NCI-H2171 (cell line): ENCODE results near the gene PNMA6E.
A peak's percentile ranks its signal among the peaks of the same experiment; 100 is the strongest.
"Not testable (repeated sequence)": the region's sequence is repeated elsewhere in the genome, so short reads cannot be mapped to it uniquely, and the experiment has no call there.

Experiments
- DNase-seq: peaks from one replicate; lab custom pipeline; 2025; lab: John Stamatoyannopoulos, UW

Gene PNMA6E

GRCh38 chrX:153384973-153385372 is 16.2 kb downstream of the PNMA6E start:
- not testable (repeated sequence) for DNase-seq

GRCh38 chrX:153384390-153384789 is 16.8 kb downstream of the PNMA6E start:
- no peak for DNase-seq

GRCh38 chrX:153382563-153383482 is 18.3 kb downstream of the PNMA6E start:
- DNase-seq = no peak

DNA sequence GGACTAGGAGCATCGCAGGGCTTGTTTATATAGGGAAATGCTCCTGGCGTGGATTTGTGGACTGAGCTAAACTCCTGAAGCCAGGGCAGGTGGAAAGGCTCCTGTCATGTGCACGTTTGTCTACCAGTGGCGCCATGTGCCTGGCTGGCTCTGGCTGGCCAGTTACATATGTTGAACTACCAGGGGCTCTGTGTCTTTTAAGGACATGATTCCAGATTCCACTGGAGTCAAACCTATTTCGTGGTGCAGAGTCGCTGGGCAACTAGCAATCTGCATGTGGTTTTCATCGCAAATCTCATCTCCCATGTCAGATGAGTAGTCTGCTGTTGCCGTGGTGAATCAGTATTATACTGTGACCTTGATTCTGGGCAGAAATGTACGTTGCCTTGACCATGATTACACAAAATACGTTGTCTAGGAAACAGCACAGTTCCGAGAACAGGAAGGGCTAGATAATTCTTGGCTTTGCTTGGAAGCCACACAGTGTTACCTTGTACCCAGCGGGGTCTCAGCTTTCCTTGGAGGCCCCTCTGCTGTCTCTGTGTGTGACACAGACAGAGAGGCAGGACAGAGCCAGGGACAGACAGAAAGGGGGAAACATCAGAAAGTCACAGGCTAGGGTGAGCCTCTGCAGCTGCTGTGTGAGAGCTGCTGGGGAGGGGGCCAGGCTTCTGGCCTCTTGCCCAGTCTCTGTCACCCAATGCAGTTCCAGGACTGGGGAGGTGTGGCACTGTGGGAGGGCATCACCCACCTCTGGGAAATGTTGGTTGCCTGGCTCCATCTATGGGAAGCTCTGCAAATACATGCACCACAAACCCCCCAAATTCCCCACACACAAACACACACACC is 19.2 kb downstream of the PNMA6E start:
- DNase-seq = peak; percentile 41

GRCh38 chrX:153380691-153381090 is 20.5 kb downstream of the PNMA6E start:
- DNase-seq = no peak

DNA sequence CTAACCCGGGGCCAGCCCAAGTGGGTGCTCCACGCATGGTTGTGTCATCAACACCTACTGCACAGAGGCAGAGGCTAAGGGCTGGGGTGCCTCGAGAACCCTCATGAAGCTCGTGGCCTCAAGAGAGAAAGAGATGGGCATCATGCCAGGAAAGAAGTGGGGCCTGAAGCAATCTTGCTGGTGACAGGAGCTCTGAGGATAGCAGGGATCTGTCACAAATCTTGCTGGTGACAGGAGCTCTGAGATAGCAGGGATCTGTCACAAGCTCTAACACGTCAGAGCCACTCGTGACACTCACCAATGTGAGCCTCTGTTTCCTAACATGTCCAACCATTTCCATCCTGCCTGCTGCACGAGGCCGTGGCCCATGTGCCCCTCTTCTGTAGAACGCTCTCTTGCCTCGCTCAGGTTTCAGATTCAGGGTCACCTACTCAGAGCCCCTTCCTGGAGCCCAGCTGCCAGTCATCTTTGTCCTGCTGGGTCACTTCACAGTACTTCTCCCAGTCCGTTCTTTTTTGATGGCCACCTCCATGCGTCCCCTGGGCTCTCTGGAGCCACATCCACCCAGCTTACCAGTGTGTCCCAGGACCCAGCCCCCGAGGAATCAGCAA is 21.1 kb downstream of the PNMA6E start:
- DNase-seq = no peak

- no peak for DNase-seq
Measured at GRCh38 chrX:153379508-153379907, 21.6 kb downstream of the PNMA6E start.

DNA sequence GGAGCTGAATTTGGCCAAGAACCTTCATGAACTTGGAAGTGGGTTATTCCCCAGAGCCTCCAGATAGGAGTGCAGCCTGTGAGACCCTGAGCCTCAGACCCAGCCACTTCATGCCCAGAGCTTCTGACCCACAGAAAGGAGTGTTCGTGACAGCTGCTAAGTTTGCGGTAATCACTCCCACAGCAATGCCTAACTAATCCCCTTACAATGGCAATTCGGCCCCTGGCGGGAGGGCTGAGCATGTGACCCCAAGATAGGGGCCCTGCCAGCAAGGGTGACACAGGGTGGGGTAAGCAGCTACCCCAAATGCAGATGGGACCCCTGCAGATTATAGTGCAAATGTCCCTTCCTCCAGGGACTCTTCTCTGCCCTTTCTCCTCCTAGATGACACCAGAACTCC is 22.5 kb downstream of the PNMA6E start:
- no peak for DNase-seq

GRCh38 chrX:153377727-153378126 is 23.4 kb downstream of the PNMA6E start:
- DNase-seq = no peak

GRCh38 chrX:153375571-153375970 is 25.6 kb downstream of the PNMA6E start:
- no peak for DNase-seq

- no peak for DNase-seq
Measured at GRCh38 chrX:153374426-153374825, 26.7 kb downstream of the PNMA6E start.

DNA sequence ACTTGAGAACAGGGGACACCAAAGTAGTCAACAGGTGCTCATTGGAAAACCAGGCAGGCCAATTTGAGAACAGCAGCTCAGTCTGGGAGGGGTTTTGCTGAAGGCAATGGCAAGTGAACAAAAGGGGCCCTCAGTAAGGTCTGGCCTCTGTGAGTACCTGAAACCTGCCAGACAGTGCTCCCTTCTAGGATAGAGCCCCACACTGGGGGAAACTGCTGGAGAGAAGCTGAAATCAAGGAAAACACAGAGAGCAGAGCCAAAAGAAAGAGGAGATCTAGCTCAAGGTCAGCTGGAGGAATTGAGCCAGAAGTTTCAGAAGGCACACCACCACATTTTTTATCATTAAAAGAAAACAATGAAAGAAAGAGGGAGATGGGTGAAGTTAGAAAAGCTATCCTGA is 28.2 kb downstream of the PNMA6E start:
- no peak for DNase-seq

GRCh38 chrX:153371256-153371655 is 29.9 kb downstream of the PNMA6E start:
- no peak for DNase-seq

DNA sequence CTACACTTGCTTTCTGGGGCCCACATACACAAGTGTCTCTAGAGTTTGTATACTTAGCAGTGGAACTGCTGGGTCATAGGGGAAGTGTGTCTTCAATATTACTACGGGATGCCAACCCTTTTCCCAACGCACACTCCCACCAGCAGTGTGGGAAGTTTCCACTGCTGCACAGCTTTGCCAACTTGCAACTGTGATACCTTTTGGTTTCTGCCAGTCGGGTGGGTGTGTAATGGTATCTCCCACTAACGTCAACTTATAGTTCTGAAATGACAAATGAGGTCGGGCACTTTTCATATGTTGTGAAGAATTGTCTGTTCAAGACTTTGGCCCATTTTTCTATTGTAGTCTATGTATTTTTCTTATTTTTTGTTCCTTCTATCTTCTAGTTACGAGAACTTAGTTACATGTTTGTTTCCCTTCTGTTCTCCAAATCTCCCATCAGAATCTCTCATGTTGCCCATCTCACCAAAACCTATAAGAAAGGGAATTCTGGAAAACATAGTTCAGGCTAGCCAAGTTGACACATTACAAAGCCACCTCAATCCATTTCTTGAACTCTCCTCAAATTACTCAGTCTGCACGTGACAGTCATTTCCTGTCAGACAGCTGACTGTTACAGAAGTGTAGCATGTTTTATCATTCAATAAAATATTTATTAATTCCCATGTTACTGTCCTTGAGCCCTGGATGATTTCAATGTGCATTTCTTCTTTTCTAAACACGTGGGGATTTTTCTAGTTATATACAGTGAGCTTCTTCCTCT is 30.7 kb downstream of the PNMA6E start:
- DNase-seq = no peak

DNA sequence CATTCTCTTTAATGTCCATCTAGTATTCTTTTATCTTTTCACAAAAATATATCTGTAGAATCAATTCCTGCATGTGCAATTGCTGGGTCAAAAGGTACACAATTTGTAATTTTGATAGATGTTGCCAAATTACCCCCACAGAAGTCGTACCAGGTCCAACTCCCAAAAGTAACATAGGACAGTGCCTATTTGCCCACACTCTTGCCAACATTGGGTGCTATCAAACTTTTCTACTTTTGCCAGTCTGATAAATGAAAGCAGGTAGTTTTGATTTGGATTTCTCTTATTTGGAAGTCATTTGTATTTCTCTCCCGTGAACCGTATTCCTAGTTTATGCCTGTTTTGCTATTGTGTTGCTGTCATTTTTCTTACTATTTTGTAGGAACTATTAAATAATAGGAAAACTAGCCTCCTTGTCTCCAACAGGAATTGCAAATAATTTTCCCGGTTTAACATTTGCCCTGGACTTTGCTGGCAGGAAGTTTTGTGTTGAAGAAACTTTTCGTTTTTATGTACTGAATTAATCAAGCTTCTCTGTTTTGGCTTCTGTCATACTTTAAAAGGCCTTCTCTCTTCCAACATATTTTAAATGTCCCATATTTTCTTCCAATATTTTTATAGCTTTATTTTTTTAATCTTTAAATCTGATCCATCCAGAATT is 34.1 kb downstream of the PNMA6E start:
- no peak for DNase-seq

DNA sequence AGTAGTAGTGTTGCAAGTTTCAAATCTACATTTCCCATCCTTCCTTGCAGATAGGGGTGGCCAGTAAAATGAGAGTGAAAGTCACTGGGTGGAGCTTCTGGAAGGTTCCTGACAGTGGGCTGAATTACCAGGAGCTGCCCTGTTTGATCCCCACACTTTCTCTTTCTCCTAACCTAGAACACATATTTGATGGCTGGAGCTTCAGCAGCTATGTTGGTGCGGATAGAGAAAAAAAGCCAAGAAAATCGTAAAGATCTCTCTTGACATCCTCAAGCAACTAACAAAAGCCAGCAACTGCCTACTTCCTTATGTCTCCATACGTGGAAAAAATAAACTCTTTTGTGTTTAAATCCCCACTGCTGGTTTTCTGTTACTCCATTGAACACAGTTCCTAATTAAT is 35.0 kb downstream of the PNMA6E start:
- no peak for DNase-seq

DNA sequence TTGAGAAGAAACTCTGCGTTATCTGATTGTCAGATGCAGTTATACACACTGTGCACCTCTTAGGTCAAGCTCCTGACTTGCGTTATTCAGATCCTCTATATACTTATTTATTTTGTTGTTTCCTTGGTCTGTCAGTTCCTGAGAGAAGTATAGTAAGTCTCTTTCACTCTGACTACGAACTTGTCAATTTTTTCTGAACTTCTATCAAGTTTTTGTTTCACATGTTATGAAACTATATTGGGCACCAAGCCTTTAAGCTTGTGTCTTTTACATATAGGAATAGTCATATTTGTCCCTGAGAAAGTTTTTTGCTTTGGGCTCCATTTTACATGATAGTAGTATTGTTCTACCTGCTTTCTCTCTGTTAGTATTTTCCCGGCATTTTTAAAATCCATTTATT is 35.5 kb downstream of the PNMA6E start:
- no peak for DNase-seq

DNA sequence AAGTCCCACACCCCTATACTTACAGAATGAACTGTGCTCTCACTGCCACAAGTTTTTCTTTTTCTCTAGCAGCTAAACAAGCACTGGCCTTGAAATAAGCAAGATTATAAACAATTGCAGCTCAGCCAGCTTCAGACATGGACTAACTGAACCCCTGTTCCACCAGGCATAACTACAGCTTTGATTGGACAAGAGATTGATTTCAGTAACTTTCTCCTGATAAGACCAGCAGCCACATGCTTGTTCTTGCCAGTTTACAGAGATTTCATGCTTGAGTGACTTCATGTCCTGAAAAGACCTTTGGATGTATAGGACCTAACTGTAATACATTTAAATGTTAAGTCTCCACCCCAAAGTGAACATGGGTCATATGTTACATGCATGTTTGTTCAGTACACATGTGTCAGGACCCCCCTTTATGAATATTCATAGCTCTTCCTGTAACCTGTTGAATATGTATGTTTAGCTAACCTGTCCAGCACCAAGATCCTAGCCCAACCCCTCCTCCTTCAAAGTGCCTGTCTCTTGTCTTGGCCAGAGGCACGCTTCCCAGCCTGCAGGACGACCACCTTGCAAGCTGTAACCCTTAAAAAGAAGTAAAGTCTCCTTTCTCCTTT is 39.3 kb downstream of the PNMA6E start:
- peak; percentile 1 for DNase-seq

DNA sequence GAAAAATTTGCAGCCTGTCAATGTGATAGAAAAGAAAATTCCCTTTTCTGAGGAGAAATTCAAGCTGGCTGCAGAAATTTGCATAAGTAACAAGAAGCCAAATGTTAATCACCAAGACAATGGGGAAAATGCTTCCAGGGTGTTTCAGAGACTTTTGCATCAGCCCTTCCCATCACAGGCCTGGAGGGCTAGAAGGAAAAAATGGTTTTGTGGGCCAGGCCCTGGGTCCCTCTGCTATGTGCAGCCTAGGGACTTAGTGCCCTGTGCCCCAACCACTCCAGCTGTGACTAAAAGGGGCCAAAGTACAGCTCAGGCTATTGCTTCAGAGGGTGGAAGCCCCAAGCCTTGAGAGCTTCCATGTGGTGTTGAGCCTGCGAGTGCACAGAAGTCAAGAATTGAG is 43.3 kb downstream of the PNMA6E start:
- no peak for DNase-seq

DNA sequence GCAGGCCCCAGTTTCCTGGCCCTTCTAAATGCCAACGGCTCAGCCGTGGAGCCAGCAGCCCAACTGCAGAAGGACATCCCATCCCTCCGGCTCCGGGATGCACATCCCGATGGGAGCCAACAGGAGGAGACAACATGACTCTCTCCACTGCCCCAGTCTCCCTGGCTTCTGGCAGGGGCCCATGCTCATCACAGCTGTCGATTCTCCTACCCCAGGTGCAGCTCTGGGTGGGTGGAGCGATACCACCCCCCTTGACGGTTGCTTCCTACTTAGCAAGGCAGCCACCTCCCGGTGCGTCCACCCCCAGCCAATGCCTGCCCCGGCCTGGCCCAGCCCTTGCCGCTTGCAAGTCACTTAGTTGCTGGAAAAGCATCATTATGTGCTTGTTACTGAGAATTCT is 47.7 kb downstream of the PNMA6E start:
- no peak for DNase-seq

DNA sequence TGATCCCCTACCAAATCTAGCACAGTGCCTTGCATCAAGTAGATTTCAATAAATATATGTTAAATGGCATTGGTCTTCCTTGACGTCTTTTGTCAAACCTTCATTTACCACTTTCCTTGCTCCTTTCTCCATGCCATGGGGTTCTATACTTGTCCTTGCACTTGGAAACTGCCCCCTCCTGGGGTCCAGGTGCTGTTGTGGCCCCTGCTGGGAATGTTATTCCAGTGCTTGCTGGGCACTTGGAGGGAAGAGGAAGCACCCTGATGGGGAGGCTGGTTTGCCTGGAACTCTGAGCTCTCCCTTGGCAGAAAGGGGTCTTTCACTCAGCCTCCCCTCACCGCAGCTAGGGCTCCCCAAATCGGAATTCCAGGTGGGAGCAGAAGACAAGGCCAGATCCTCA is 48.3 kb downstream of the PNMA6E start:
- DNase-seq = no peak
